Nephron (organoid): ENCODE results near the gene C19orf47.

Experiments used
- H3K27ac Mint-ChIP-seq, 3 experiments: 2 replicates each; pipeline ENCODE4 v1.8.0; 2020; ENCODE audit warnings: mixed read lengths in 3 of 3, mild to moderate bottlenecking in 2 of 3, moderate library complexity in 1 of 3
- H3K27me3 Mint-ChIP-seq: 2 replicates; pipeline ENCODE4 v1.8.0; 2021; ENCODE audit warnings: low read depth, mild to moderate bottlenecking, moderate library complexity, mixed read lengths
- H3K36me3 Mint-ChIP-seq: 2 replicates; pipeline ENCODE4 v1.8.0; 2020; ENCODE audit warnings: low read depth, mixed read lengths
- H3K4me1 Mint-ChIP-seq: 2 replicates; pipeline ENCODE4 v1.8.0; 2020; ENCODE audit warnings: mixed read lengths
- H3K4me3 Mint-ChIP-seq, 3 experiments: 2 replicates each; pipeline ENCODE4 v1.8.0; 2020; ENCODE audit warnings: mild to moderate bottlenecking in 3 of 3, mixed read lengths in 3 of 3, moderate library complexity in 2 of 3
- H3K9me3 Mint-ChIP-seq: 2 replicates; pipeline ENCODE4 v1.8.0; 2020; ENCODE audit warnings: mixed read lengths
- TF ChIP-seq, protein P1 (sequence below), 3 experiments: fragments of 200-600 bp; sonication (generic); IDR thresholded peaks; one replicate each; pipeline ENCODE4 v1.5.0; 2021; ENCODE audit warnings: antibody characterized with exemption in 3 of 3; ENCODE audit not compliant: unreplicated experiment in 3 of 3

Gene C19orf47

GRCh38 chr19:40321566-40322270, 26.5 kb downstream of the C19orf47 start:
- Mint-ChIP-seq H3K4me1 (no peaks in the 10 kb centered on the region), H3K27me3 (no peaks in the 10 kb centered on the region)
- TF ChIP-seq, protein P1, sequence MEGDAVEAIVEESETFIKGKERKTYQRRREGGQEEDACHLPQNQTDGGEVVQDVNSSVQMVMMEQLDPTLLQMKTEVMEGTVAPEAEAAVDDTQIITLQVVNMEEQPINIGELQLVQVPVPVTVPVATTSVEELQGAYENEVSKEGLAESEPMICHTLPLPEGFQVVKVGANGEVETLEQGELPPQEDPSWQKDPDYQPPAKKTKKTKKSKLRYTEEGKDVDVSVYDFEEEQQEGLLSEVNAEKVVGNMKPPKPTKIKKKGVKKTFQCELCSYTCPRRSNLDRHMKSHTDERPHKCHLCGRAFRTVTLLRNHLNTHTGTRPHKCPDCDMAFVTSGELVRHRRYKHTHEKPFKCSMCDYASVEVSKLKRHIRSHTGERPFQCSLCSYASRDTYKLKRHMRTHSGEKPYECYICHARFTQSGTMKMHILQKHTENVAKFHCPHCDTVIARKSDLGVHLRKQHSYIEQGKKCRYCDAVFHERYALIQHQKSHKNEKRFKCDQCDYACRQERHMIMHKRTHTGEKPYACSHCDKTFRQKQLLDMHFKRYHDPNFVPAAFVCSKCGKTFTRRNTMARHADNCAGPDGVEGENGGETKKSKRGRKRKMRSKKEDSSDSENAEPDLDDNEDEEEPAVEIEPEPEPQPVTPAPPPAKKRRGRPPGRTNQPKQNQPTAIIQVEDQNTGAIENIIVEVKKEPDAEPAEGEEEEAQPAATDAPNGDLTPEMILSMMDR (IDR thresholded peaks at IDR 0.05; ENCODE audit: unreplicated experiment in 3 of 3): no peak

GRCh38 chr19:40321076-40321475, 27.1 kb downstream of the C19orf47 start:
- Mint-ChIP-seq H3K4me3 (no peak overlapping the region), H3K36me3 (peaks cover 61% of the 10 kb centered on the region), H3K27ac (no peak overlapping the region)

More at GRCh38 chr19:40321566-40322270, 26.5 kb downstream of the C19orf47 start:
- Mint-ChIP-seq H3K4me3 (no peak overlapping the region), H3K36me3 (peaks cover 62% of the 10 kb centered on the region), H3K9me3 (no peaks in the 10 kb centered on the region), H3K27ac (no peak overlapping the region)

DNA sequence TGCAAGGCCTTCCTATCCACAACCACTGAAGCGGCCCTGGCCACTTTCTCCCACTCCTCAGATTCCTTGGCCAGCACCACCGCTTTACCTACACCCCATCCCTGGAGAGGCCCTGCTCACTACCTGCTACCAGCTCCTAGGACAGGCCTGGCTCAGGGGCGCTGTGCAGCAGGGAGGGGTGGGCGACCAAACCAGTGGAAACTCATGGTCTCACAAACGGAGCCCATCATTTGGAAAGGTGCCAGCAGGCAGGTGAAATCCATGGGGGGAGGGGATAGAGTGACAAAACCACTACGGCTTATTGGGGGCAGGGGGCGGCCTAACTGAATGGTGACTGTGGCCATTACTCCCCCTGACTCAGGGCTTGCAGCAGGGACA, 27.6 kb downstream of the C19orf47 start:
- Mint-ChIP-seq H3K27me3 (no peaks in the 10 kb centered on the region), H3K4me1 (no peaks in the 10 kb centered on the region), H3K4me3 (no peak overlapping the region), H3K36me3 (peaks cover 56% of the 10 kb centered on the region), H3K27ac (no peak overlapping the region), H3K9me3 (no peaks in the 10 kb centered on the region)
- TF ChIP-seq, protein P1 (IDR thresholded peaks at IDR 0.05; ENCODE audit: unreplicated experiment in 3 of 3): no peak

More at GRCh38 chr19:40321076-40321475, 27.1 kb downstream of the C19orf47 start:
- Mint-ChIP-seq H3K4me1 (no peaks in the 10 kb centered on the region), H3K27me3 (no peaks in the 10 kb centered on the region), H3K9me3 (no peaks in the 10 kb centered on the region)
- TF ChIP-seq, protein P1 (IDR thresholded peaks at IDR 0.05; ENCODE audit: unreplicated experiment in 3 of 3): no peak

- no peak overlapping the region for H3K4me3 Mint-ChIP-seq
- H3K36me3 Mint-ChIP-seq: peaks cover 29% of the 10 kb centered on the region
- no peak overlapping the region for H3K27ac Mint-ChIP-seq
- H3K27me3 Mint-ChIP-seq: no peaks in the 10 kb centered on the region
- no peaks in the 10 kb centered on the region for H3K9me3 Mint-ChIP-seq
- TF ChIP-seq, protein P1 (IDR thresholded peaks at IDR 0.05; ENCODE audit: unreplicated experiment in 3 of 3): no peak
- H3K4me1 Mint-ChIP-seq: no peaks in the 10 kb centered on the region
Measured at GRCh38 chr19:40317338-40317737, 30.9 kb downstream of the C19orf47 start.

DNA sequence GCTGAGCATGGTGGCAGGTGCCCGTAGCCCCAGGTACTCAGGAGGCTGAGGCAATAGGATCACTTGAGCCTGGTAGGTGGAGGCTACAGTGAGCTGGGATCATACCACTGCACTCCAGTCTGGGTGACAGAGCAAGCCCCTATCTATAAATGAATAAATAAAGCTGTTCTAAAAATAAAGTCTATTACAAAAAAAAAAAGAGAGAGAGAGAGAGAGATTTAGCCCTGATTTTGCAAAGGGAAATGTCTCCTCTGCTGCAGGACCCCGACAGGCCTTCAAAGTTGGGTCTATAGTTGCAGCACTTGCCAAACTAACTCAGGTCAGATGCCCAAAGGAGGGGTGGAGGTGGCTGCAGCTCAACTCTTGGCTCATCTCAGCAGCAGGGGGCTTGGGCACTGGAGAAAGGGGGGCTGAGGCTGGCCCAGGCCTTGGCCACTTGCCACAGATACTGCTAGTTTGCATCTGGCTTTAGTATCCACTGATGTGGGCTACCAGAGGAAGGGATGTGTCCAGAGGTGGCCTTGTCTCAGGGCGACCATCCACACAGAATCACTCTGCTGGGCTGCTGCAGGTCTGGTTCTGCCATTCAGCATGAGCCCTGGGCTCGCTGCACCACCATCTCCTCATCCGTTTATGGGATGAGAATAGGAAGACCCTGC, 32.3 kb downstream of the C19orf47 start:
- TF ChIP-seq, protein P1 (IDR thresholded peaks at IDR 0.05; ENCODE audit: unreplicated experiment in 3 of 3): no peak

More for the DNA sequence above, 32.3 kb downstream of the C19orf47 start:
- Mint-ChIP-seq H3K27me3 (no peaks in the 10 kb centered on the region), H3K27ac (no peak overlapping the region), H3K4me3 (no peak overlapping the region), H3K4me1 (no peaks in the 10 kb centered on the region), H3K9me3 (no peaks in the 10 kb centered on the region), H3K36me3 (peaks cover 23% of the 10 kb centered on the region)
